NCI-H446 treated with DMSO at 0.1 percent for 48 hours (cell line): ENCODE measurements around the gene ASIC2.

Experiments
- DNase-seq: peaks from one replicate; lab custom pipeline; 2025; lab: John Stamatoyannopoulos, UW

ASIC2 gene

DNA sequence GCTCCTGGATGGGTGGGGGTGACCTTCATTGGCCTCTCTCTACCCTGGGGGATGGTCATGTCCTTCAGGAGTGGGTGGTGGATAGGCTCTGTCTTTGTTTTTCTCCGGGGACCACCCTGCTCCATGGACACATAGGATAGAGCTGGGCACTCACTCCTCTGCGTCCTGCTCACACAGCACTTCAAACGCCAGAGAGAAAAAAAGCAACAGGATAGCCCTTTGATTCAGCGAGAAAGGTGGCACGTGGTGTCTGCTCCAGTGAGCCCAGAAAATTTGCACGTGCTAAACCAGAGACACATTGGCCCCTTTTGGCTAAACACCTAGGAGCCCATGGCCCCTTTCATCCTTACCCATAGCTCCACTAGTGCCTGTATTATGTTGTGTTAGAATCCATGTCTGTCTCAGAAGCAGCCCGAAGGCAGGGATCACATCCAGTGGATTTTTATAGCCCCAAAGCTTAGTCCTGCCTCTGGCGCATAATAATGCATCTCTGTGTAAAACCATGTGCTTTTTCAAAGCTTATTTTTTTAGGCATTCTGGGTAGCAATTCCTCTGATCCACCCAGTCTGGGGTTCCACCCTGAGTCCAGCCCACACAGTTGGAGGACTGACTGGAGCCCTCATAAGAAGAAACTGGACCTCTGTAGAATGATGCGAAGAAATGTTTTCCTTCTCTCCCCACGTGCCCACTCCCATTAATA lies 90.1 kb downstream of the ASIC2 start:
- no peak for DNase-seq

GRCh38 chr17:33202021-33202420 lies 91.1 kb downstream of the ASIC2 start:
- DNase-seq = no peak

- no peak for DNase-seq
These were observed 91.8 kb downstream of the ASIC2 start for GRCh38 chr17:33201283-33201682.

GRCh38 chr17:33200587-33200986 lies 92.5 kb downstream of the ASIC2 start:
- DNase-seq = no peak

DNA sequence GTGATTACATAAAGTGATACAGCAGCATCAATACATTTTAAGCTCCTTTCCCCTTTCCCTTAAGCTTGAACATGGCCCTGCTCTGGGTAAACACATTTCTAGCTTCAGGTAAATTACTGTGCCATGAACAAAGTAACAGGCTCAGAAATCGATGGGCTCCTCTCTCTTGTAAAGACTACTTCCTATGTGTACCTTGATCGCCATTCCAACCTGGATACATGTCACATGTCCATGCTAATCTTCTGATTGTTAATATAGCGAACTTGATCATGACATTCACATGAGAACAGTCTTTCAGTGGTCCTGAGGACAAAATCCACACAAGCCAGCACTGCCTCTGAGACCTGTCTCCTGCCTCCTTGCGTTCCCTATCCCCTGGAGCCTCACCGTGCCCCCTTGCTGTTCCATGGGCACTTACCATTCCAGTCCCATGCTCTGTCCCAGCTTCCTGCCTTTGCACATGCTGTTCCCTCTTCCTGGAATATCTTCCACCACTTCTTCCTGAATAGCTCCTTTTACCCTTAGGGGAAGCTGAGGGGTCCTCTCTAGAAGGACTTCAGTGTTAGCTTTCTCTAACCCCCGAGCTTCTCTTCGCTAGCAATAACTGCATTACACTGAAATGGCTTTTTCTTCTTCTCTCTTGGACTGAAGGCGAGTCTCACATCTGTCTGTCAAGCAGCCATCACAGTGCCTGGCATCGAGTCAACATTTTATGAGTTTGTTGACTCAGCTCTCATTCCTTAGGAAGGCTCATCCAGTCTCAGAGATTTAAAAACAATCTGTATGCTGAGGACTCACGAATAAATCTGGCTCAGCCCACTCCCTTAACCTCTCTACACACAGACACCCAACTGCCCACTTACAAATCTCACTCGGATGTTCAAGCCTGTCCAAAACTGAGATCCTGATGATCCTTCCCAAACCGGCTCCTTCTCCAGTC lies 93.3 kb downstream of the ASIC2 start:
- no peak for DNase-seq

DNA sequence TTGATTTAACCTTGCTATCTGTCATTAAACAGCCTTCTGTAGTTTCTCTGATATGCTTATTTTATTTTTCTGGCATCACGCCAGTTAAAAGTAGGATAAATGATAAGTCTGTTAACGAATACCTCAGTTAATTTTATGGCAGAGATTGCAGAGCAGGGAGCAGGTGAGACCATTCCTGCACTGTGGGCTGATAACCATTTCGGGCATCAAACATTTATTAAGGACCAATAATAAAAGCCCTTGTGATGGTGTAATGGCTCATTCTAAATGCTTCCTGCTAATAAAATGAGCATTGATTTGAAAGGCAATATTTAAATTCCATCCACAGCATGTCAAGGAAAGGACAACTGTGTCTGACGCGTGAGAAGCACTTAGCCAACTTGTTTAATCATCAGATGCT lies 94.1 kb downstream of the ASIC2 start:
- DNase-seq = no peak

GRCh38 chr17:33197342-33197741 lies 95.8 kb downstream of the ASIC2 start:
- DNase-seq = no peak

DNA sequence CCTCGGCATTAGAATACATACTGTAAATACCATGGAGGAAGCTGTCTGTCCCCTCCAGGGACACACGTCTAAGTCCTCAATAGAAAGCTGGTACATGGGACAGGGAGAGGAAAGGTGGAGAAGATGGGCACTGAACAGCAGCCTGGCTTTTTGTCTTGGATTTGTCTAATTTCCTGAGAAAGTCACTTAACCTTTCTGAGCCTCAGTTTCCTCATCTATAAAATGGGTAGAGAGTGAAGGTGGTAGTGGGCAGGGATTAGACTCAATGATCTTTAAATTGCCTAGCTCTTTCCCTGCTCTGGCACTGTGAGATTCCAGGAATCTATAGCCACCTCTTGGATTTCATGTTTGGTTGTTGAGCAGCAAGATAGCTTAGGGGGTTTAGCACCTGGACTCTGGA lies 96.2 kb downstream of the ASIC2 start:
- no peak for DNase-seq

- no peak for DNase-seq
These were observed 99.9 kb downstream of the ASIC2 start for GRCh38 chr17:33192951-33193911.

- no peak for DNase-seq
These were observed 109.5 kb downstream of the ASIC2 start for GRCh38 chr17:33183487-33184026.

DNA sequence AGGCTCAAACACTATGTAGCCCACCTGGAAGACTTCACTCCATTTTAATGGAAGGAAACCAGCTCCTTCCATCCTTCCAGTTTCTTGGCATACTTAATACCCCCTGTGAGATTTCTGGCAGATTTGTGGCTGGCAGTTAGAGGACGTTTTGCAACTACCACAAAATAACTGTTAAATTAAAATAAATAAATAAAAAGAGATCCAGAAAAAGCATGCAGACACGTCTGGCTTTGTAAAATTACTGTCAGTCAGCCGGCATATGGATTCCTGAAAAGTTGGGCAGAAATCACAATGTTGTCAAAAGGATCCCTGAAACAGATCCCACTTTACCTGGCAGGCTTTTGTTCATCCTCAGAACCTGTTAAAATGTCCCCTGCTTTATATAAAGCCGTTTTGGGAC lies 113.9 kb downstream of the ASIC2 start:
- DNase-seq = no peak

DNA sequence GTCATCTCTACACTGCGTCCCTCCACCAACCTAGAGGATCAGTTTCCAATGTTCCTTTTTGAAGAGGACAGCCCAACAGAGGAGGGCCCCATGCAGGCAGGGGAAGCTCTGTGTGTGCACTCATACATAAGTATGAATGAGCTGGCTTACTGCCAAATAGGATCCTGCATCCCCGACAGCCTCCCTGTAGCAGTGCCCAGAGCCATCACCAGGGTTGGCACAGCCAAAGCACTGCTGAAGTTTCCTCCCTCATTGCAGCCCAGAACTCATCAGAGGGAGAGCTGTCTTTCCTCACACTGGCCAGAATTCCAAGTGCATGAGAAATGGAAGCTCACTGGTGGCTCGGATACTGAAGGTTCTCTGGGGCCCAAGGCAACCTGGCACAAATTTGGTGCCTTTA lies 114.4 kb downstream of the ASIC2 start:
- no peak for DNase-seq

- no peak for DNase-seq
These were observed 117.5 kb downstream of the ASIC2 start for GRCh38 chr17:33175562-33175961.

DNA sequence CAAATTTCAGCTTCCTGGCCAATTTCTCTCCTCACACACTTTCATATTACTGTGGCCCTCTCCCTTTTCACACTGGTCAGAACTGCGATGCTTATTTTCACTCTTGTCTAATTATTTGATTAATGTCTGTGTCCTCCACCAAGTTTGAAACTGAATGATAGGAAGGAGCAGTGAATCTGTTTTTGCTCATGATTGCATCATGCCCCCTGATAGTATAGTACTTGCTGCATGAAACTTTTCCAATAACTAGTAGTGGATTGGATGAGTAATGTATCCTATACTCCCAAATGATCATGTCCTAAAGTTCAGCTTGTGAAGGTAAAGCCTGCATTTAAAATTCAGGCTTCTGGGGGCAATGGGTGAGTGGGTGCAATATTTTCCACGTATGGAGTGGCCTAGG lies 121.2 kb downstream of the ASIC2 start:
- no peak for DNase-seq

DNA sequence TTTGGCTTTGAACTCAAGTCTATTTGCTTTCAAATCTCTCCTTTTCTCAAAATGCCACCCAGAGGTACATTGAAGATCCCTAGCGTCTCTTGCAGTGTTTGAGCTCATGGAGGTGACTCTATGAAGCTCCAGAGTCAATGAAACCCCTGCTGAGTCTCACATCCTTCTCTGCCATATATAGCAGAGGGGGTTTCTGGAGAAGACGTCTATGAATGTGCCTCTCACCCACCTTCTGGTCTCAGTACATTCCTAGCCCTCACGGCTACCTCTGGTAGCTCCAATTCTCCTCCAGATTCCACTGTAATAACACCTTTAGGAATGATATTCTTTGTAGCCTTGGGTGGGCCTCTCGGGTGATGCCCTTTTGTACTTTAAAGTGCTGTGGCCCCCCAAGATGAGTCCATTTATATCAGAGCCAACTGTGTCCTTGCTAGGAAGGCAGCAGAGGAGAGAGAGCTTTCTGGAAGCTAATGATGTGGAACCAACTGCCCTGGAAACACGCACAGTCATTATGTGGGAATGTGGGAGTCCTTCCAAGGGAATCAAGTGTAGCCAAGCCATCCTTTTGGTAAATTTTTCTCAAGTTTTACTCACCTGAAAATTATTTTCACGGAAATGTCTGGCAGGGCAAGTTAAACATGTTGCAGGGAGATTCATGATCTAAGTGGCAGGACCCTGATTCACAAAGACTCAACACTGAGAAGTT lies 123.4 kb downstream of the ASIC2 start:
- no peak for DNase-seq

GRCh38 chr17:33167736-33168135 lies 125.4 kb downstream of the ASIC2 start:
- no peak for DNase-seq

- no peak for DNase-seq
These were observed 126.6 kb downstream of the ASIC2 start for GRCh38 chr17:33166472-33166871.

DNA sequence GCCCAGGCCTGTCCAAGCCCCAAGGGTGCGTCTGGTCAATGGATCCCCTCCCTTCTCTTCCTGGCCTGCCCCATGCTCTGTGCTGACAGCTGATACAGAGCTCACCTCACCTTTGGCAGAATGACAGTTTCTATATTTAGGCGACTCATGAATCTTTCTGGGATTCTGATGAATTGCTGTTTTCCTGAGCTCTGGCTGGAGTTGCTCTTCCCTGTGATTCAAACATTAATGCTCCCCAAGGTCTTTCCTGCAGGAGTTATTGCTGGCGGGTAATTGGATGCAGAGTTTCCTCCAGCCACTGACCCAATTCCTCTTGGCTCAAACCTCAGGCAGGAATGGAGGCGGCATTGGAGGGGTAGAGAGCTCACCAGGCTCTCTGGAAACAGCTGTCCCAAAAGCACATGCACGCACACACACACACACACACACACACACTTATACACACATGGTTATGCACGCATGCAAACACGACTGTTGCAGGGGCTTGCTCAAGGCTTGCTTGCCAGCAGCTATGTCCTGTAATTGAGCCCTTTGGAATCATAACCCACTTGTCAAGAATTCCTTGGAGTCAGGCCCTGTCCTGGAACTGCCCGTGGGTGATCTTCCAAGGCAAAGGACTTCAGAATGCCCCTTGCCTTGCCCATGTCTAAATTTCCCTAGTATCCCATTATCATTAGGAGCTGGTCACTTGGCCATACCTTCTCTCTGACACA lies 128.8 kb downstream of the ASIC2 start:
- DNase-seq = no peak

DNA sequence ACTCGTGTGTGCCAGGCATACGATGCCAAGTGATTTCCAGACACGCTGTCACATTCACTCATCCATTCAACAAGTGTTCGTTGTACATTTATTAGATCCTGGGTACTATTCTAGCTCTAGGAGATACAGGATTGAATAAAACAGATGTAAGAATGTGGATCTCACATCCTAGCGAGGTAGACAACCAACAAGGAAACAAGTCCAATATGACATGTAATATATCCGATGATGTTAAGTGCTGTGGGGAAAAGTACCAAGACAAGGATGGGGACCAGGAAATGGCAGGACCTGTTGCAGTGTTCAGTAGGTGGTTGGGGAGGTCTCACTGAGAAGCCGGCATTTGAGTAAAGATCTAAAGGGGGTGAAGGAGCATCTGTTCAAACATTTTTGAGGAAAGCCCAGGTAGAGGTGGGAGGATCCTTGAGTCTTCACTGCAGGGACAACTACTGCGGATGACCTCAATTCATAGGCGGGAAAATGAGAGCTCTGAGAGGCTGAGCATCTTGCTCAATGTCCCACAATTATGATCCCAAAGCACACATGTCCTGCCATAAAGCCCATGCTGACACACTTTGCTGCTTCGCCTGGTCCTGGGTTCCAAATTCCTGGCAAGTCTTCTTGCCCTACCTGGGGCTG lies 129.4 kb downstream of the ASIC2 start:
- no peak for DNase-seq

DNA sequence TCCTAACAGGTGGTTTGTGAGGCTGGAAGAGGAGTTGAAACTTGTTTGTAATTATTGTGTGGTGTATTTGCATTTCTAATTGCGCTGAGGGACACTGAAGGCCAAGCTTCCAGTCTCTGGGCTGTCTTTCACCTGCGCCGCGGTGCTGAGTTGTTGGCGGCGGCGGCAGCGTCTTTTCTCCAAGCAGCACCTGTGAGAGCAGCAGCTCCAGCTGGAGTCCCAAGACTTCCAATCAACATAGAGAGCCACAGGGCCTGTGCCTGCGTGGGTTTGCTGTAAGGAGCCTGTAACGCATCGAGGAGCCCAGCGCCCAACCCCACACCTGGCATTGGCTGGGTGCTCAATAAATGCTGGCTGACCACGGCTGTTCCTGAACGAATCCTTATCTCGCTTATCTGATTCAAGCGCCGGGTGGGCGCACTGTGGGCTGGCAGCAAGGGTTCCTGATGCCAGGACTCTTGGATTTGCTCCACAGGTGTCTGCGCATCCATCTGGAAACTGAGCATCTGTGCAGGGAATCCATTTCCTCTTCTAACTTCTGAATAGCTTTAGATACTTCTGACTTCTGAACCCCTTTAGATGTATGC lies 138.1 kb downstream of the ASIC2 start:
- no peak for DNase-seq
